ENCODE data around the gene HIPK1. TPM values are rescaled to one million over a fixed set of nuclear protein-coding genes. Genes with fewer than 3 reads are reported as not detected.

HIPK1 gene
- total and polyA plus RNA-seq, 10 donors = 7.1 to 92.3 (median 75.5) TPM

- TF ChIP-seq, protein P1, sequence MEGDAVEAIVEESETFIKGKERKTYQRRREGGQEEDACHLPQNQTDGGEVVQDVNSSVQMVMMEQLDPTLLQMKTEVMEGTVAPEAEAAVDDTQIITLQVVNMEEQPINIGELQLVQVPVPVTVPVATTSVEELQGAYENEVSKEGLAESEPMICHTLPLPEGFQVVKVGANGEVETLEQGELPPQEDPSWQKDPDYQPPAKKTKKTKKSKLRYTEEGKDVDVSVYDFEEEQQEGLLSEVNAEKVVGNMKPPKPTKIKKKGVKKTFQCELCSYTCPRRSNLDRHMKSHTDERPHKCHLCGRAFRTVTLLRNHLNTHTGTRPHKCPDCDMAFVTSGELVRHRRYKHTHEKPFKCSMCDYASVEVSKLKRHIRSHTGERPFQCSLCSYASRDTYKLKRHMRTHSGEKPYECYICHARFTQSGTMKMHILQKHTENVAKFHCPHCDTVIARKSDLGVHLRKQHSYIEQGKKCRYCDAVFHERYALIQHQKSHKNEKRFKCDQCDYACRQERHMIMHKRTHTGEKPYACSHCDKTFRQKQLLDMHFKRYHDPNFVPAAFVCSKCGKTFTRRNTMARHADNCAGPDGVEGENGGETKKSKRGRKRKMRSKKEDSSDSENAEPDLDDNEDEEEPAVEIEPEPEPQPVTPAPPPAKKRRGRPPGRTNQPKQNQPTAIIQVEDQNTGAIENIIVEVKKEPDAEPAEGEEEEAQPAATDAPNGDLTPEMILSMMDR (IDR thresholded peaks at IDR 0.05 in 8 of 11, conservative IDR thresholded peaks at IDR 0.05 in 3 of 11) = no peak
- TF ChIP-seq POLR2A (IDR thresholded peaks at IDR 0.05) (no peak), POLR2AphosphoS5 (IDR thresholded peaks at IDR 0.05) (no peak)
- H3K4me1 ChIP-seq = peaks cover 10 to 99% (median 67%) of the 10 kb centered on the region in 6 donors
- H3K36me3 ChIP-seq = peaks cover 0 to 46% (median 21%) of the 10 kb centered on the region in 6 donors
- WGBS, 5 donors = 39 to 54% (median 45%) methylated on average over 16 of the region's 16 CpGs
- intact Hi-C loops (cut with DNase I; ENCODE audit: low total_unique reads) = no loop called here
- H3K9me3 ChIP-seq = no peaks in the 10 kb centered on the region
- DNase-seq = no peak
- H3K4me3 ChIP-seq = peak overlapping the region in 1 of 8 donors; percentile 31
- no peaks in the 10 kb centered on the region for H3K27me3 ChIP-seq (replicated peaks in 1 of 7)
- H3K27ac ChIP-seq = peak overlapping the region in 7 of 8 donors; percentile 48 to 83 (median 55)
Observed at GRCh38 chr1:113940365-113941244, 11.5 kb downstream of the HIPK1 start.

DNA sequence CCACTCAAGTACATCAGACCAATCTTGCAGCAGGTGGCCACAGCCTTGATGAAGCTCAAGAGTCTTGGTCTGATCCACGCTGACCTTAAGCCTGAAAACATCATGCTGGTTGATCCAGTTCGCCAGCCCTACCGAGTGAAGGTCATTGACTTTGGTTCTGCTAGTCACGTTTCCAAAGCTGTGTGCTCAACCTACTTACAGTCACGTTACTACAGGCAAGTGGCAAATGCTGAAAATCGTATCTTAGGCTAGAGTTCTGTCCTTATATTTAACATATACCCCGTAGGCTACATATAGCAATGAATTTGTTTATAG lies 12.1 kb downstream of the HIPK1 start:
- TF ChIP-seq POLR2AphosphoS5 (IDR thresholded peaks at IDR 0.05) = no peak
- TF ChIP-seq, protein P1 (IDR thresholded peaks at IDR 0.05 in 8 of 11, conservative IDR thresholded peaks at IDR 0.05 in 3 of 11) = no peak
- TF ChIP-seq POLR2A (IDR thresholded peaks at IDR 0.05) = no peak
- Histone ChIP-seq H3K4me3 (peak overlapping the region in 1 of 8 donors; percentile 31), H3K27me3 (replicated peaks in 1 of 7) (no peaks in the 10 kb centered on the region), H3K4me1 (peaks cover 12 to 99% (median 66%) of the 10 kb centered on the region in 6 donors), H3K9me3 (no peaks in the 10 kb centered on the region), H3K27ac (peak overlapping the region in 6 of 8 donors; percentile 48 to 83 (median 64)), H3K36me3 (peaks cover 0 to 46% (median 21%) of the 10 kb centered on the region in 6 donors)
- 79 to 85% (median 81%) methylated on average over 7 of the region's 7 CpGs for WGBS, 5 donors
- DNase-seq = no peak
- intact Hi-C loops (cut with DNase I; ENCODE audit: low total_unique reads) = no loop called here

DNA sequence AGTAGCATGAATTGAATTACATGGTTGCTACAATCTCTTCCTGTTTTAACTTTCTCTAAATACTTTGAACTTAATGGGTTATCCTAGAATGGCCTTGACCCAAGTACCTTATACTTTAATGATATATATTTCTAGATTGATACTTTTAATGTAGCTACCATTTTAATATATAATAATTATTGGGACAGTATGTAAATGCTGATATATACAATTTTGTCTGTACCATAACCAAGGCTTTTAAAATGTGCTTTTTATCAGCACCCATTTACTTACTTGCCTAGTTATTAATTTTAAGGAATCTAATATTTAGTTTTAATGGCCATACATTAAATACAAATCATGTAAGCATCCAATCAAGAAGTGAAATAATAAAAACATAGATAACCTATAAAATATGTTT lies 13.4 kb downstream of the HIPK1 start:
- no peak overlapping the region for H3K4me3 ChIP-seq
- H3K36me3 ChIP-seq = peaks cover 0 to 46% (median 21%) of the 10 kb centered on the region in 6 donors
- TF ChIP-seq POLR2A (IDR thresholded peaks at IDR 0.05) (no peak), POLR2AphosphoS5 (IDR thresholded peaks at IDR 0.05) (no peak)
- TF ChIP-seq, protein P1 (IDR thresholded peaks at IDR 0.05 in 8 of 11, conservative IDR thresholded peaks at IDR 0.05 in 3 of 11) = no peak
- H3K4me1 ChIP-seq = peaks cover 26 to 99% (median 66%) of the 10 kb centered on the region in 6 donors
- no peaks in the 10 kb centered on the region for H3K9me3 ChIP-seq
- peak overlapping the region in 3 of 8 donors; percentile 60 to 74 (median 73) for H3K27ac ChIP-seq
- no peak for DNase-seq
- intact Hi-C loops (cut with DNase I; ENCODE audit: low total_unique reads) = no loop called here
- H3K27me3 ChIP-seq (replicated peaks in 1 of 7) = no peaks in the 10 kb centered on the region

DNA sequence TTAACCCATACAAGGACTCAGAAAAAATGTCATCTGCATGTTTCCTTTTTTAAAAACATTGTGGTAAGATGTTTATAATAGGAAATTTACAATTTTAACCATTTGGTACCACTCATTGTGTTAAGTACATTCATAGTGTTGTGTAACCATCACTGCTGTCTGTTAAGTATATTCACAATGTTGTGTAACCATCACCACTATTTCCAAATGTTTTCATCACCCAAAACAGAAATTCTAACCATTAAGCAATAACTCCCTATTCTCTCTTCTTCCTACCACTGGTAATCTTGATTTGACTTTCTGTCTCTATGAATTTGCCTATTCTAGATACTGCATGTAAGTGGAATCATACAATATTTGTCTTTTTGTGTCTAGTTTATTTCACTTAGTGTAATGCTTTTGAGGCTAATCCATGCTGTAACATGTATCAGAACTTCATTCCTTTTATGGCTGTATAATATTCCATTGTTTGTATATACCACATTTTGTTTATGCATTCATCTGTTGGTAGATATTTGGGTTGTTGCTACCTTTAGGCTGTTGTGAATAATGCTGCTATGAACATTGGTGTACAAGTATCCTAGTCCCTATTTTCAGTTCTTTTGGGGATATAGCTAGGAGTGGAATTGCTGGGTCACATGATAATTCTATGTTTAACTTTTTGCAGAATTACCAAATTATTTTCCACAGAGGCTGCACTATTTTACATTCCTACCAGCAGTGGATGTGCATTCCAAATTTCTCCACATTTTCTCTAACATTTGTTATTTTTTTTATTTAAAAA lies 14.1 kb downstream of the HIPK1 start:
- Histone ChIP-seq H3K27me3 (replicated peaks in 1 of 7) (no peaks in the 10 kb centered on the region), H3K9me3 (no peaks in the 10 kb centered on the region), H3K36me3 (peaks cover 0 to 46% (median 21%) of the 10 kb centered on the region in 6 donors), H3K27ac (peak overlapping the region in 4 of 8 donors; percentile 7 to 74 (median 66)), H3K4me1 (peaks cover 26 to 99% (median 66%) of the 10 kb centered on the region in 6 donors), H3K4me3 (no peak overlapping the region)
- intact Hi-C loops (cut with DNase I; ENCODE audit: low total_unique reads) = no loop called here
- TF ChIP-seq POLR2AphosphoS5 (IDR thresholded peaks at IDR 0.05) (no peak), POLR2A (IDR thresholded peaks at IDR 0.05) (no peak)
- TF ChIP-seq, protein P1 (IDR thresholded peaks at IDR 0.05 in 8 of 11, conservative IDR thresholded peaks at IDR 0.05 in 3 of 11) = no peak
- DNase-seq = no peak

All from spleen (tissue), 11 donors.